Fibroblast of skin of left biceps (primary cell): Measurements from ENCODE around the gene RIPOR2.

Experiments
- DNase-seq, 2 experiments: peaks; one replicate each; pipeline ENCODE4 v3.0.0-alpha.2; 2013; ENCODE audit warnings: low read depth in 2 of 2

RIPOR2 gene

DNA sequence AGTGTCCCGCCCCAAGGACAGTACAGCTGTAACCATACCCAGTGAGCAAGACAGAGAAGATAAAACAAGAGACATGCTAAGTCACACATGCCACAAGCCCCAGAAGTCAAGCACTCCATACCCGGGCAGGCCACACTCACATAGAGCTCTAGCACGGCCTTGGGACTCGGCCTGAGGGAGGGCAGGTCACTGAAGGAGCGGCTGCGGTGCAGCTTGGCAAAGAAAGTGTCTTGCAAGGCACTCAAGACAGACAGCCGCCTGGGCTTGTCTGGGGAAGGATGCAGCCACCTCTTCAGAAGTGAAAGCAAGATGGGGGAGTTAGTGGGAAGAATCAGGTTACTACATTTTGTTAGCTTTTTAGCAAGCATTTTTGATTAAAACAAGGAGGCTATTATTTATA is 88.4 kb downstream of the RIPOR2 start:
- DNase-seq, result no peak

DNA sequence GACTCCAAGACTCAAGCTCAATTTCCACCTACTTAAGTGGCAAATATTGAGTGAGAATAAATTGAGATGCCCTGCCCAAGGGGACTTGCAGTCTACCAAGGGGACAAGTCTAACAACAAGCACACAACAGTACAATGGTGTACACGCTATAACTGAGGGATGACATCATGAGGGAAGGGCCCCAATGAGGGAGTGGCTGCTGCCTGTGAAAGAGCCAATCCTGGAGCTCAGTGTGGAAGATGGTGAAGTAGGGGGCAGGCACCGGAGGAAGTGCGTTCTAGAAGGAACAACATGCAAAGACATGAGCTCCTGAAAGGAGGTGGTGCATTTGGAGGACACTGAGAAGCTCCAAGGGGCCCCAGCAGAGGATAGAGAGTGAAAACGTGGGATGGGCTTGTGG is 90.2 kb downstream of the RIPOR2 start:
- no peak for DNase-seq

DNA sequence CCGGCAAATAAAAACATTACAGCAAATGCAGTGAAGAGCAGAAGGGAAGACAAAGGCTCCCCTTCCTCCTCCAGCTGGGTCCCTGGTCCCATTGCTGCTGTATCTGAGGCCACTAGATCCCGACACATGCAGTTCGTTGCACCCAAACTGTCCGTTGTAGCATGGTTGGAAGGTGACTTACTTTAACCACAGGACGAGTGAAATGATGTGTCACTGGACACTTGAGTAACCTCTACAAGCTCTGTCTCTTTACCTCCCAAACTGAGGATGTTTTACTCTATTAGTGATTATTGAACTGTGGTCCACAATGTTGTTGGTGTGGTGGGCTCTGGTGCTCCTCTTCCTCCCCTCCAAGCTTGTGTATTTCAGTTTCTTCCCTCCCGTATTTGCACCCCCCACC is 90.9 kb downstream of the RIPOR2 start:
- DNase-seq, result no peak

DNA sequence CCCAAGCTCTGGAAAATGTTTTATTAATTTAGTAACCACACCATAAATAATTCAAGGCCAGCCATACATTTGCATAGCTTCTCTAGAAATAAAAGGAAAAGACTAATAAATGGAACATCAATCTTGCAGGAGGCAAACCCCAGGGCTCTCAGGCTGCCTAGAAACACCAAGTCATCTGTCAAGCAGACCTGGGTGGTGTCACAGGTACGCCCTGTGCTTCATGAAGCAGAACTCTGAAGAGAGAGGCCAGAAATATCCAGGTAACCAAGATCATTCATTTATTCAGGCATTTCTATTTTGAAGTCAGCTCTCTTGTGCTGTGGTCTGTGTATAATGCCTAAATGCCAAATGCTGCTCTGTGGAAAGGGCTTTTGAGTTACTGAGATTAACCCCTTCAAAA is 91.7 kb downstream of the RIPOR2 start:
- no peak for DNase-seq

DNA sequence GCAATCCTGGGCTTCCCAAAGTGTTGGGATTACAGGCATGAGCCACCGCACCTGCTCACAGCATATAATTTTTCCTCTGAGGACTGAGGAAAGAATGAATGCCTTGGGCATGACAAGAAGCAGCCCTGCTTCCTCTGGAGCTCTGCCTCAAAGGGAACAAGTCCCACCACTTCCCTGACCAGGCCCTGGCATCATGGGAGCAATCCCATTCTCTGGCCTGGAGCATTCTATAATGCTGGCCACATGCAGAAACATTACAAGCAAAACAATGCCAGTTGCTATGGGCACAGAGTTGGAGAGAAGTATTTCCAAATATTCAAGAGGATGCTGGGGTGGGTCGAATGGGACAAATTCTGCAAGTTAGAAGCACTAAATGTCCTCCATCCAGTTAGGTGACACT is 95.6 kb downstream of the RIPOR2 start:
- DNase-seq, result no peak

DNA sequence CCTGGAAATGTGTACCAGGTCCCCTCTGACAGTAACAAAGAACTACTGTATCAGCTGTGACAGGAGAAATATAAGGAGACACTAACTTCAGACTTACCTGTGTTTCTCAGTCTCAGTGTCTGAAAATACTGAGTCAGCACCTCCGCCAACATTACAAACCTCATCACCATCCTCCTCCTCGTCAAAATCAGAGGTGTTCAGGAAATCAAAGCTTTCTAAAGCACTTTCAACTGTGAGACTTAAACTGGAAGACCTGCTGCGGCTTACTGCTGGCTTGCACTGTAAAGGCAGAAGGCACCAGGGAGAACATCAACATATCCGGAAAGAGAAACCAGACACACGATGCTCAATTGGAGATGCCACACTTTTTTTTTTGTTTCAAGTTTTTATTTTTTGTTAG is 96.8 kb downstream of the RIPOR2 start:
- DNase-seq, result no peak

DNA sequence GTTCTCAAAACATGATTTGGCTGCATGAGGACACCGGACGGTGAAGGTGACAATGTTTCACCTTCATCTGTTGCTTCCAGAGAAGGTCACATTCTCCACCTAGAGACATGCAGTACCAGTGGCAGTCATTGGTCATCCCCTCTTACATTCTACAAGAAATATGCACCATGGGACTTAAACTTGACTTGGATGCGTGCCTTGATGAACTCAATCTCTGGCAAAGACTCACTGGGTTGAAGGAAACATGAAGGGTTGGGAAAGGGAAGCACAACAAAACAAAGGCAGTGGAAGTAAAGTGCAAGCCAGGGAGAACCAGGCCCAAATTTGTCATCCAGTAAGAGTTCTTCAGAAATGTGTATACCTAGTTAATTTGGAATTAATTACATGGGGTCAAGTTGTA is 97.7 kb downstream of the RIPOR2 start:
- no peak for DNase-seq

DNA sequence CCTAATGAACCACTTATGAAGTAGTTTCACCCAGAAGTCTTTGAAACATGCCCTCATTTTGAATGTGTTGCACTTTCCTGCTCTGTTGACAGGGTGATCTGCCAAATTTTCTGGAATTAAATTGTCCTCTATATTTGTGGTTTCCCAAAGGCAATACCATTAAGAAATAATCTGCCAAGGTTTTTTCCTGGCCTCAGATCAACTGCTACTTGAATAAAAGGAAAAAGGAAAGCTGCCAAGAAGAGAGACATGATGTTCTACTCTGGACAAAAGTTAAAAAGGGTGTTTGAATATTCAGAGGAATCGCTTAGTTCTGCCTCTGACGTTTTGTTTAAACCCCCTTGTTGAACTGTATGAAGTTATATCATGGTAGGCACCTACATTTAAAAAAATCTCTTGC is 99.7 kb downstream of the RIPOR2 start:
- DNase-seq, result no peak

DNA sequence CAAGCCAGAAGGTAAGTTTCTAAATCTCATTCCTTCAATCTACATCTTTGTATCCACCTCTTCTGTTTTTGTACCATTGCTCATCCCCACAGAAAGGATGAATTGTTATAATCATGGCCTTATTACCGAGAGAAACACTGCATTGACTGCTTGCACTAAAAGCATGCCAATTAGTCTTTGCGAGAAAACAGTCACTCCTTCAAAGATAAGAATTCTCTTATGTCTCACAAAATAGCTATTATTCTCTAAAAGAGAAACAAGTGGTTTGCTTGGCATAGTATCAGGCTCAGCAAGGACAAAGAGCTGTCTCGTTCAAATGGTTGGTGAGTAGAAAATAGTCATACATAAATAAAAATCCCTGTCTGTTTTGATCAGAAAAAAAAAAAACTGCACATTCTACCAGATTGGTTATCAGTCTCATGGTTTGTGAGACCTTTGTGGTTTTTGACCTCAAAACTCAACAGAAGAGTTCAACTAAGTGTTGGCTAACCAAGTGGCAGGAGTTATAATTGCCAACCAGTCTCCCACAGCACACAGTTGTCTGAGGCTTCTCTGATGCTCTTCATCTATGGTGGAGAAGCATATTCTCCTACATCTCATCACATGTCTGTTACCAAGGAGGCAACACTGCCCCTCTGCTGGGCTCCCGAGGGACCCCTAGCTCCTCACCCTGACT is 101.9 kb downstream of the RIPOR2 start:
- DNase-seq, result no peak

DNA sequence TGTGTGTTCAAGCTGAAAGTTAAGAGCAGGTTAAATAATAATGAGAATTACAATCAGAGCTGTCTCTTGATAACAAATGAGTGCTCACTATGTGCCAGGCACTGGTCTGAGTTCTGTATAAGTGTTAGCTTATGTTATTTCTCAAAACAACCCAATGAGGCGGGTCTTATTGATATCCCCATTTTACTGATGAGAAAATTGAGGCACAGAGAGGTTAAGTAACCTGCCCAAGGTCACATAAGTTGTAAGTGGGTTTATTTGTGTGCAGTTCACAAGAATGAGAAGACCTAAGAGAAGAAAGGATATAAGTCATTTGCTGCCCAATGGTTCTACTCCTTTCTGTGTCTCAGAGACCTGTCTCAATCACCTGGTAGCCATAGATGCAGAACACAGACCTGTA is 103.0 kb downstream of the RIPOR2 start:
- DNase-seq, result no peak

DNA sequence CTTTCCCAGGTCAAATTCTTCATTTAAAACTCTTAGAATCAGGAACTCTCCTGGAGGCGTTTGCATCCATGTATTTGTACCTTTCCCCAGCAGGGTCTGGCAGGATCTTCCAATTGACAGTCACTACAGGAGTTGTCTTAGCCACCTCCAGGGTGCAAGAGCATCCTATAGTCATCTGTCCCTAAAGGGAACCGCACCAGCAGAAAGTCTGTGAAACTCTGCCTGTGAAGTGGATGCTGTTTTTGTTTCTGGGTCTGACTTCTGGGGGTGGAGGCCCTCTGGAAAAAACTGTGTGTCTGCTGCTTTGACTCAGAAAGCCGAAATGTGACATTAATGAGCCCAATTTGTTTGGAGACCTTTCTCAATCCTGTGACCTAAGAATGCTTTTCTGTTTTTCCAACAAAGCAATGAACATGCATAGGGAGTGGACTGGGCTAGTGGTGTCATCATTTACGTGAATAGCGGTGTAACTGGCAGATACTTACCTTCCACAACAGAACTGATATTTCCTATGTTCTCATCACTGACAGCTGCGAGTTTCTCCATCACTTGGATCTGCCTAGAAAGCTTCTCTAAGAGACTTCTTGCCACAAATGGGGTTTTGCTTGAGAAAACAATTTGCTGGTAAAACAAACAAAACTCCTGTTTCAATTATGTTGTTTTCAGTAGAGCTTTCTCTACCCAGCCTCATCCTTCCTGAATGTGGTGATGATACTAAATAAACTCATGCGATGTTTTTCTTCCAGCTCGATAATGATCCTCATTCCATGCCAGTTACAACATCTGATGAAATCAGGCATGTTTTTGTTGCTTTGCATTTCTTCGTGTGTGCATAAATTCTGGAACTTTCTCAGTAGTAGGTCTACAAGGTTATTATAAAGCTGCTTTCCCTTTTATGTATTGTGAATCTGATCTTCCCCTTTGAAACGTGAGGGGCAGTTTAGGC is 103.7 kb downstream of the RIPOR2 start:
- DNase-seq, result no peak

DNA sequence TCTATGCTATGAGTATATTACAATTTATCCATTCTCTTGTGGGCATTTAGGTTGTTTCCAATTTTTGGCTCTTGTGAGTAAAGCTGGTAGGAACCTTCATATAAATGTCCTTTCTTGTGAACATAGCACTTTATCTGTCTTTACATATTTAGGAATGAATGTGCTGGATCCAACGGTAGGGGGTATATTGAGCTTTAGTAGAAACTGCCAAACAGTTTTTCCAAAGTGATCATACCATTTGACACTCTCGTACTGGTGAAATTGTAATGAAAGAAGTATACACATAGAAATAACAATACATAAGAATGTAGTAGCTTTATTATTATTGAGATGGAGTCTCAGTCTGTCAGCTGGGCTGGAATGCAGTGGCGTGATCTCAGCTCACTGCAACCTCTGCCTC is 106.1 kb downstream of the RIPOR2 start:
- DNase-seq, result no peak

DNA sequence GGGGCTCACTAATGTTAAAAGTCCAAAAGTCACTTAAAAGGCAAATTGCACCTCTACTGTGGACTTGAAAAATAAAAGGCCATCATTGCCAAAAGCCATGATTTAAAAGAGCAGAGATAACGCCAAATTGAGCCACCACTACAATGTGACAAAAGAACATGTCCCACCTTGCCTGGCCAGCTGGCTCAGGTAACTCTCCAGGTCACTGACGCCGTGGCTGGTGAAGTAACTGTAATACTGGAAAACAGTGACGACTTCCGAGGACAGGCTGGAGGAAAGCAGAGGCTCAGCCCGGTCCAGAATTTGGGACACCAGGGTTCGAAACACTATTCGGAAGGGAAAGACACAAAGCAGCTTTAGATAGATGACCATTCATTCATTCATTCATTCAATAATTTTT is 107.8 kb downstream of the RIPOR2 start:
- no peak for DNase-seq

DNA sequence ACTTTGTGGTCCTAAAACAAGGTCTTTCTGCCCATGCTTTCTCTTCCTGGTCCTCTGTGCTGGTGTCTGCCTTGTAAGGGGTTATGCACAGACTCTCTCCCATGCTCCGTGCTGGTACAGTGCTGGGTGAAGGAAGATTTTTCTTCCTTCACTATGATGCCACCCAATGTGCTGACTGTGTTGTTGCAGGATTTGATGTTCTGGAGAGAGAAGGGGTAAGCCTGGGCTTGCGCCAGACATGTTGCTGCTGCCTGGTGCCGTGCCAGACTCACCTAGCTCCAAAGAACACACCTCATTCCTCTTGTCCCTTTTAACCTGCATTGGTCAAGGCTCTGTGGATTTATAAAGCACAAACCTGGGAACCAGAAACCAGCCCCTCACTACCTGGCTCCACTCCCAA is 108.6 kb downstream of the RIPOR2 start:
- no peak for DNase-seq

DNA sequence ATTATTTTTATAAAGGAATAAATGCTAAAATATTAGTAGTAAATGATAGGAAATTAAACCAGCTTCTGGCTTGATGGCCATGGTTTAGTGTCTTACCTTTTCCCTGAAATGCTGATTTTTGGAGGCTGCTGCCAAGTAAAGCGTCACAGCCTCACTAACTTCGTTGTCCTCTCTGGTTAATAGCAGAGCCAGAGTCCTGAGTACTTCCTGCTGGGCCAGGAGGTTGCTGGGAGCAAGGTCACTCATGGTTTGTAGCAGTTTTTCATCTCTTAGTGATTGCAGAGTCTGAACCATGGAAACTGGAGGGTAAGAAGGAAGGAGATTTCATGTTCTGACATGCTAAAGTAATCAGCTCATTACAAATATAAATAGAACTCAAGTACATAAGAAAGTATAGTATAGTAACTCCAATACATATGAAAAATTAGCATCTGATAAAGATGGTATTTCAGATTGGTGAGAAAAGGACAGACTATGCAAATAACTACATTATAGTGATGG is 110.6 kb downstream of the RIPOR2 start:
- DNase-seq, result no peak

DNA sequence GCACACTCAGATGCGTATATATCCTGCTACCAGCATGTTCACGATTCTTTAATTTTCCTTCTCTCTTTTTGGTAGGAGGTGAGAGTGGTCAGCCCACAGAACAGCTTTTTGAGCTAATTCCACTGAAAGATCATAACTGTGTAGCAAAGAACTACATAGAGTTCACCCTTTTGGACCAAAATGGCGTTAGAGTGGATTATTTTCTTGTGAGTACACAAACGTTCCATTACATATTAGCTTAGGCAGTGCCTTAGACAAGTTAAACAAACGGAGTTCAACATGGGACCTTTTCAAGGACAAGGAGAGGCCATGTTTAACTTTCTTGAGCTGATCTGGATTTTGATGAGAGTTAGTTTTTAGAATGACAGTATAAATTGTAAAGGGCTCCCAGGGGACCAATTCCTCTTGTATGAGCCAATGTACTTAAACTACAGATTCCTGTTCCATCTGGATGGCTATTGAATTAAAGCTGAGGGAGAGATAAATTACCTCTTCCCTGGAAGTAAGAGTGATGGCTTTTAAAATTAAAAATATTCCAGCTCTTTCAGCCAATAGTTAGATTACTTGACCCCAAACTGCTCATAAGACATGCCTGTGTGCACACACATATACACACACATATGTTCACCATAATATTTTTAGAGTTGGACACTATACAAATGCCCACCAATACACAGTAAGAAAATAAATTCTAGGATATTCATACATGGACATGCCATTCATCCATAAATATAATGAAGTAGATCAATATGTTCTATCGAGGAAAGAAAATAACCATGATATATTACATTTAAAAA is 111.4 kb downstream of the RIPOR2 start:
- peak in 1 of 2 experiments; percentile 10 for DNase-seq

DNA sequence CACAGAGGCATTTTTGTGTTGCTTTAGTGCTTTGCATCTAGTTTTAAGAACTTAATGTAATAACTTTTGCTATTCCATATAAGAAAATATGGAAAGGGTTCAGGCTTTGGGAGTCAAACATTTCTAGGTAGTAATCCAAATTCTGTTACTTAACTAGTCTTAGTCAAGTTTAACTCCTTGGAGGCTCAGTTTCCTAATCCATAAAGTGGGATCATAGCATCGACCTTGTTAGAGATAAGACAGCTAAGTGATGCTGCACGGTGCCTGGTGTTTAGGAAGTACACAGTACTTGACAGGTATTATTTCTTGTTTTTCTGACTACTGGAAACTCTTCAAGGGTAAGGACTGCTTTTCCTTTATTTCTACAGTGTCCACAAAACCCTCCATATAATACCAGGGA is 112.6 kb downstream of the RIPOR2 start:
- no peak for DNase-seq

DNA sequence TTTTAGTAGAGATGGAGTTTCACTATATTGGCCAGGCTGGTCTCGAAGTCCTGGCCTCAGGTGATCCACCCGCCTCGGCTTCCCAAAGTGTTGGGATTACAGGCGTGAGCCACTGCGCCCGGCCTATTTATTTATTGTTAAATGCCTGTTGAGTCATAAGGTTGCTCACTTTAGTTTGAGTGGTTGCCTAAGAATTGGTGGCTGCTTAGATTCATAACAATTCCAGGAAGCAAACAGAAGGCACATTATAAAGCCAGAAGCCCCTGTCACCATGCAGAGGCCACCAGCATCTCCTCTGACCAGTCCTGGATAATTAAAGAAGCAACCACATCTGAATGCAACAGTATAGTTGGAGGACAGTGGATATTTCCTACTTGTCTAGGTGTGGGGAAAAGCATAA is 113.1 kb downstream of the RIPOR2 start:
- DNase-seq, result no peak

DNA sequence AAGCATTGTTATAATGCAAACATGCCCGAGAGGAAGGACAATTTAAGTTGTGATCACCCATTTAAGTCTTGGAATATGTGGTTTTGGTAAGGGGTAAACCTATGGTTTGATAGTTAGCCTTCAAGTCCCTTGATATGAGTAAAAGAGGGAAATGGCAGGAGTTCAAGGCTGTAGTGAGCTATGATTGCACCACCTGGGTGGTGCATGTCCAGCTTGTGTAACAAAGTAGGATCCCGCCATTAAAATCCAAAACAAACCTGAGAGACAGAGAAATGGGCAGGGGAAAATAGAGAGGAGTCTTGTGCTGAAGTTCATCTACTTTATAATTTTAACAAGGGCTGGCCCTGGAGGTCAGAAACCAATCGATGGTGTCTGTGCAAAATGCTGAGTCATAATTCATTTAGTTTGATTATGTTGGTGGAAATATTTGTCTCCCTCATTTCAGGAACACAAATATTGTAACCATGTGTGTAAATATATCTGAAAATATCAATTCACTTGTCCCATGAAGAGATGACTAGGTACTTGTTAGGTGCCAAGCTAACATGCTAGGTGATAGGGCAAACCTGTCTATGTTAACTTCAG is 113.8 kb downstream of the RIPOR2 start:
- no peak for DNase-seq

DNA sequence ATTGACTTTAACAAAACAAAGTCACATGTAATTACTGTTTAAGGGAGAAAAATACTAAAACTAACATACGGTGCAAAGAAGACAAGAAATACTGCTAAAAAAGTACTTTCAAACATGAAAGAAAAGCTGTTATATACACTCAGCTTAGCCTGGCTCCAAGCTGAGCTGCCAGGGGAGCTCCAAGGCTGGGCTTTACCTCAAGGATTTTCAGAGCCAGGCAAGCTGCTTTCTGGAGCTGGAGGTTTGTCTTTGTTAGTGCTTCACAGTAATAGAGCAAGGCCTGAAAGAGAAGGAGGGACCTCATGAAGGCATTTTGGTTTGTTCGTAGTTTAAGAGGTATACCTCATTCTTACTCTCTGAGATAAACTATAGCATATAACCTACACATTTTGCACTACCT is 117.4 kb downstream of the RIPOR2 start:
- DNase-seq, result no peak

DNA sequence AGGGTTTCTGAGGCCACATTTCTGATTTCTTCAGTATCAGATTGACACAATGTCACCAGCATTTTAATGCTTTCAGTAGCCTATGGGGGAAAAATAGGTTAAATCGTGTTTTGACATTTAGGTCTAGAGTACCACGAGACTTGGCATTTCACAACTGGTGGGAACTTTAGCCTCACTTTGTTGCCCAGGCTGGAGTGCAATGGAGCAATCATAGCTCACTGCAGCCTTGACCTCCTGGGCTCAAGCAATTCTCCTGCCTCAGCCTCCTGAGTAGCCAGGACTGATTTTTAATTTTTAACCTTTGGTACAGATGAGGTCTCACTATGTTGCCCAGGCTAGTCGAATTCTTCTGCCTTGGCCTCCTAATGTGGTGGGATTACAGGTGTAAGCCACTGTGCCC is 126.0 kb downstream of the RIPOR2 start:
- no peak for DNase-seq

DNA sequence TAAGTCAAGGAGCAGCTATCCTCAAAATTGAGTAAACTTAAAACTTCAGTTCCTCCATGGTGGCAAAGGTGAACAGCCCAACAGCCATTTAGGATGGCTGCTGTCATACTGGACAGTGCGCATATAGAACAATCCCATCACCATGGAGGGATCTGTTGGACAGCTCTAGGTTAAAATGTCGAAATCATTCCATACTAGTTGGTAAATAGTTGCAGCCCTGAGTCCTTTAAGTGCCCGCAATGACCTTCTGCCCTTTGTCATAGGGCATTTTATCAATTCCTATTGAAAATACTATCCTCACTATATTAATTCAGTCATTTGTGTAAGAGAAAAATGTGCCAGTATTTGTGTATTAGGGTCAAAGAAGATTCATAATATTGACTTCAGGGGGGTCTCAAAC is 128.2 kb downstream of the RIPOR2 start:
- DNase-seq, result no peak
